ENCODE results near the gene CHRDL1. TPM values are rescaled to one million over a fixed set of nuclear protein-coding genes. Genes with fewer than 3 reads are reported as not detected.

Gene CHRDL1
- total and polyA plus RNA-seq, 11 donors: 0.42 to 67.8 (median 1.4) TPM; not detected in 1

- WGBS, 4 donors: 83 to 92% (median 87%) methylated on average over 4 of the region's 4 CpGs
- intact Hi-C loops (cut with DNase I): no loop called here
- no peak for DNase-seq
- Histone ChIP-seq H3K27ac (no peak overlapping the region), H3K27me3 (peaks cover 0 to 36% (median 0%) of the 10 kb centered on the region in 9 donors), H3K36me3 (no peaks in the 10 kb centered on the region), H3K9me3 (no peaks in the 10 kb centered on the region), H3K4me3 (no peak overlapping the region), H3K4me1 (no peaks in the 10 kb centered on the region)
- no peak for ATAC-seq
- TF ChIP-seq POLR2A (IDR thresholded peaks at IDR 0.05) (no peak), CTCF (IDR thresholded peaks at IDR 0.05) (no peak)
Observed at GRCh38 chrX:110786486-110786885, 9.1 kb downstream of the CHRDL1 start.

- intact Hi-C loops (cut with DNase I): no loop called here
- no peaks in the 10 kb centered on the region for H3K36me3 ChIP-seq
- no peak for ATAC-seq
- WGBS, 4 donors: 39 to 65% (median 56%) methylated on average over 1 of the region's 1 CpG
- H3K4me1 ChIP-seq: no peaks in the 10 kb centered on the region
- peaks cover 0 to 8% (median 0%) of the 10 kb centered on the region in 9 donors for H3K27me3 ChIP-seq
- peaks cover 0 to 21% (median 0%) of the 10 kb centered on the region in 12 donors for H3K9me3 ChIP-seq
- TF ChIP-seq CTCF (IDR thresholded peaks at IDR 0.05): no peak
- no peak for TF ChIP-seq POLR2A (IDR thresholded peaks at IDR 0.05)
- DNase-seq: no peak
- no peak overlapping the region for H3K4me3 ChIP-seq
- no peak overlapping the region for H3K27ac ChIP-seq
Observed at GRCh38 chrX:110759785-110760184, 35.8 kb downstream of the CHRDL1 start.

GRCh38 chrX:110758781-110759422 lies 36.7 kb downstream of the CHRDL1 start:
- Histone ChIP-seq H3K27ac (no peak overlapping the region), H3K4me3 (no peak overlapping the region)
- 67 to 78% (median 76%) methylated on average over 7 of the region's 7 CpGs for WGBS, 4 donors

GRCh38 chrX:110755611-110756010 lies 40.0 kb downstream of the CHRDL1 start:
- intact Hi-C loops (cut with DNase I): no loop called here
- Histone ChIP-seq H3K27ac (no peak overlapping the region), H3K27me3 (peaks cover 0 to 12% (median 0%) of the 10 kb centered on the region in 9 donors), H3K4me3 (no peak overlapping the region), H3K4me1 (no peaks in the 10 kb centered on the region), H3K9me3 (peaks cover 0 to 12% (median 0%) of the 10 kb centered on the region in 12 donors), H3K36me3 (no peaks in the 10 kb centered on the region)
- no peak for ATAC-seq
- TF ChIP-seq POLR2A (IDR thresholded peaks at IDR 0.05) (no peak), CTCF (IDR thresholded peaks at IDR 0.05) (no peak)
- 78 to 87% (median 86%) methylated on average over 3 of the region's 3 CpGs for WGBS, 4 donors
- DNase-seq: no peak

More at GRCh38 chrX:110758781-110759422, 36.7 kb downstream of the CHRDL1 start:
- no peak for DNase-seq
- H3K27me3 ChIP-seq: peaks cover 0 to 8% (median 0%) of the 10 kb centered on the region in 9 donors
- intact Hi-C loops (cut with DNase I): no loop called here
- peaks cover 0 to 12% (median 0%) of the 10 kb centered on the region in 12 donors for H3K9me3 ChIP-seq
- ATAC-seq: no peak
- no peak for TF ChIP-seq CTCF (IDR thresholded peaks at IDR 0.05)
- no peaks in the 10 kb centered on the region for H3K4me1 ChIP-seq
- no peaks in the 10 kb centered on the region for H3K36me3 ChIP-seq

Data from heart left ventricle (tissue), 16 donors.